ENCODE results near the gene ST8SIA6.
A peak's percentile ranks its signal among the peaks of the same experiment; 100 is the strongest.

The ST8SIA6 gene

GRCh38 chr10:17428351-17429097 lies 25.9 kb downstream of the ST8SIA6 start:
- Histone ChIP-seq H3K4me1 (ENCODE audit: control insufficient read depth, insufficient read depth, low read length) (no peaks in the 10 kb centered on the region), H3K27ac (ENCODE audit: extremely low read depth, low read depth, low read length) (no peak overlapping the region), H3K4me3 (ENCODE audit: low read depth, low read length) (no peak overlapping the region), H3K9me3 (ENCODE audit: control insufficient read depth, insufficient read depth, low read depth, low read length) (no peaks in the 10 kb centered on the region), H3K36me3 (ENCODE audit: control insufficient read depth in 2 of 2, insufficient read depth in 1 of 2, low read length in 2 of 2) (no peaks in the 10 kb centered on the region)
- ChIA-PET CTCF (interaction anchor here (0.6 to 3.0 kb wide), 4 partner anchors 19 to 608 kb away, joined by 3 to 16 read pairs (median 4); no protein-coding TSS in a partner anchor), POLR2A (no interaction called here)
- TF ChIP-seq ZNF488 (tag by site-specific recombination; IDR thresholded peaks at IDR 0.05), result no peak
- TF ChIP-seq ZNF596 (tag by site-specific recombination; IDR thresholded peaks at IDR 0.05), result no peak
- peak; percentile 65 for TF ChIP-seq ZNF341 (tag by site-specific recombination; IDR thresholded peaks at IDR 0.05; ENCODE audit: low read depth)

GRCh38 chr10:17427666-17428350 lies 26.6 kb downstream of the ST8SIA6 start:
- H3K4me3 ChIP-seq (ENCODE audit: low read depth, low read length), result no peak overlapping the region
- TF ChIP-seq PRDM2 (tag by site-specific recombination; IDR thresholded peaks at IDR 0.05; ENCODE audit: borderline replicate concordance), result no peak
- TF ChIP-seq ZNF19 (tag by site-specific recombination; IDR thresholded peaks at IDR 0.05; ENCODE audit: low read depth), result no peak
- TF ChIP-seq ZNF26 (tag by site-specific recombination; IDR thresholded peaks at IDR 0.05), result no peak
- TF ChIP-seq ZNF544 (tag by site-specific recombination; IDR thresholded peaks at IDR 0.05), result no peak
- TF ChIP-seq ZNF585B (tag by site-specific recombination; IDR thresholded peaks at IDR 0.05), result no peak
- no peak for TF ChIP-seq ZNF426 (tag by site-specific recombination; IDR thresholded peaks at IDR 0.05)
- POLR2A ChIA-PET, result no interaction called here
- no peaks in the 10 kb centered on the region for H3K9me3 ChIP-seq (ENCODE audit: control insufficient read depth, insufficient read depth, low read depth, low read length)
- H3K36me3 ChIP-seq (ENCODE audit: control insufficient read depth in 2 of 2, insufficient read depth in 1 of 2, low read length in 2 of 2), result no peaks in the 10 kb centered on the region
- CTCF ChIA-PET, result interaction anchor here (0.6 to 3.0 kb wide), 3 partner anchors 19 to 547 kb away, joined by 3 to 16 read pairs (median 3); no protein-coding TSS in a partner anchor
- no peak overlapping the region for H3K27ac ChIP-seq (ENCODE audit: extremely low read depth, low read depth, low read length)
- H3K4me1 ChIP-seq (ENCODE audit: control insufficient read depth, insufficient read depth, low read length), result no peaks in the 10 kb centered on the region

GRCh38 chr10:17427201-17427600 lies 27.2 kb downstream of the ST8SIA6 start:
- peak; percentile 24; the same call in 1 of the 2 replicates for TF ChIP-seq ZBTB6 (tag by site-specific recombination; IDR thresholded peaks at IDR 0.05)
- no peak for TF ChIP-seq BCL11A (tag by site-specific recombination; IDR thresholded peaks at IDR 0.05; ENCODE audit: low read depth)
- H3K36me3 ChIP-seq (ENCODE audit: control insufficient read depth in 2 of 2, insufficient read depth in 1 of 2, low read length in 2 of 2), result no peaks in the 10 kb centered on the region
- ChIA-PET CTCF (interaction anchor here (0.6 kb wide), 1 partner anchor 38 kb away, joined by 3 read pairs; no protein-coding TSS in a partner anchor), POLR2A (no interaction called here)
- H3K27ac ChIP-seq (ENCODE audit: extremely low read depth, low read depth, low read length), result no peak overlapping the region
- H3K9me3 ChIP-seq (ENCODE audit: control insufficient read depth, insufficient read depth, low read depth, low read length), result no peaks in the 10 kb centered on the region
- H3K4me3 ChIP-seq (ENCODE audit: low read depth, low read length), result no peak overlapping the region
- no peaks in the 10 kb centered on the region for H3K4me1 ChIP-seq (ENCODE audit: control insufficient read depth, insufficient read depth, low read length)

Data from HEK293 (cell line).